Activated CD8-positive, alpha-beta memory T cell treated with anti-CD3 and anti-CD28 coated beads, Interleukin-2, amount 10 ng/mL, durations not matched to agents 7 days and 5 days (primary cell): Measurements from ENCODE around the gene HACD3. TPM values are rescaled to one million over a fixed set of nuclear protein-coding genes. Genes with fewer than 3 reads are reported as not detected.
"Not testable (repeated sequence)": the region's sequence is repeated elsewhere in the genome, so short reads cannot be mapped to it uniquely, and the experiment has no call there.

Source experiments
- ATAC-seq: fragments of 150-1000 bp; cut with Tn5 transposase; one replicate; pipeline ENCODE4 v1.10.0; 2021; ENCODE audit warnings: moderate library complexity
- CTCF ChIA-PET: fragments of 350-600 bp; sonication (Branson Sonifier 250); formaldehyde crosslinking; loops from one replicate; lab custom pipeline; 2021; ENCODE audit warnings: antibody characterized with exemption; lab: Charles Lee
- DNase-seq: peaks from one replicate; pipeline ENCODE4 v3.0.0-alpha.2; 2020
- H3K27ac Mint-ChIP-seq: one replicate; pipeline ENCODE4 v1.8.0; 2021; ENCODE audit warnings: mild to moderate bottlenecking, mixed read lengths
- H3K27me3 Mint-ChIP-seq: one replicate; pipeline ENCODE4 v1.8.0; 2021; ENCODE audit warnings: mixed read lengths
- H3K36me3 Mint-ChIP-seq: one replicate; pipeline ENCODE4 v1.8.0; 2021; ENCODE audit warnings: mild to moderate bottlenecking, mixed read lengths
- H3K4me1 Mint-ChIP-seq: one replicate; pipeline ENCODE4 v1.8.0; 2021; ENCODE audit warnings: mixed read lengths
- H3K4me3 Mint-ChIP-seq: one replicate; pipeline ENCODE4 v1.8.0; 2021; ENCODE audit warnings: mild to moderate bottlenecking, moderate library complexity, mixed read lengths
- H3K9me3 Mint-ChIP-seq: one replicate; pipeline ENCODE4 v1.8.0; 2022; ENCODE audit warnings: low read depth, mixed read lengths
- total RNA-seq, 2 experiments: library from RNA; stranded (reverse); gene quantifications; one replicate each; pipeline ENCODE4 v1.2.3, GENCODE V29; 2021

Gene HACD3
- total RNA-seq, 2 experiments from 2014 or later, result 40.7 to 43.5 TPM

- H3K4me3 Mint-ChIP-seq, result no peak overlapping the region
- DNase-seq (no peak), ATAC-seq (no peak)
- H3K4me1 Mint-ChIP-seq, result peaks cover 29% of the 10 kb centered on the region
- no peaks in the 10 kb centered on the region for H3K27me3 Mint-ChIP-seq
- peak overlapping the region; percentile 82 for H3K27ac Mint-ChIP-seq
- peaks cover 56% of the 10 kb centered on the region for H3K36me3 Mint-ChIP-seq
- CTCF ChIA-PET, result no interaction called here
- H3K9me3 Mint-ChIP-seq, result no peaks in the 10 kb centered on the region
These were observed 54.0 kb downstream of the HACD3 start for GRCh38 chr15:65584241-65584640.

- Mint-ChIP-seq H3K36me3 (peaks cover 50% of the 10 kb centered on the region), H3K9me3 (no peaks in the 10 kb centered on the region), H3K4me3 (no peak overlapping the region), H3K27ac (no peak overlapping the region), H3K27me3 (no peaks in the 10 kb centered on the region), H3K4me1 (peaks cover 22% of the 10 kb centered on the region)
- CTCF ChIA-PET, result interaction anchor here (1.1 to 1.4 kb wide), 2 partner anchors 9 to 11 kb away, joined by 3 to 4 read pairs; no protein-coding TSS in a partner anchor
- no peak for DNase-seq
- no peak for ATAC-seq
These were observed 56.8 kb downstream of the HACD3 start for GRCh38 chr15:65587094-65587493.

- Mint-ChIP-seq H3K27me3 (no peaks in the 10 kb centered on the region), H3K36me3 (peaks cover 23% of the 10 kb centered on the region), H3K27ac (no peak overlapping the region), H3K4me3 (no peak overlapping the region), H3K4me1 (peaks cover 3% of the 10 kb centered on the region), H3K9me3 (no peaks in the 10 kb centered on the region)
- DNase-seq (no peak), ATAC-seq (no peak)
- CTCF ChIA-PET, result interaction anchor here (0.8 to 3.2 kb wide), 6 partner anchors 9 to 261 kb away, joined by 3 to 14 read pairs (median 5); partner anchors contain the start of gene INTS14
These were observed 65.7 kb downstream of the HACD3 start for GRCh38 chr15:65595960-65596359.

GRCh38 chr15:65598468-65598867, 68.2 kb downstream of the HACD3 start:
- Mint-ChIP-seq H3K36me3 (peaks cover 18% of the 10 kb centered on the region), H3K4me3 (no peak overlapping the region), H3K9me3 (no peaks in the 10 kb centered on the region), H3K4me1 (peaks cover 3% of the 10 kb centered on the region), H3K27ac (peak overlapping the region; percentile 29), H3K27me3 (no peaks in the 10 kb centered on the region)
- no peak for DNase-seq
- ATAC-seq, result no peak
- CTCF ChIA-PET, result interaction anchor here (0.6 kb wide), 1 partner anchor 11 kb away, joined by 3 read pairs; no protein-coding TSS in a partner anchor

GRCh38 chr15:65599677-65600076, 69.4 kb downstream of the HACD3 start:
- peaks cover 22% of the 10 kb centered on the region for H3K36me3 Mint-ChIP-seq
- H3K27ac Mint-ChIP-seq, result no peak overlapping the region
- no peak overlapping the region for H3K4me3 Mint-ChIP-seq
- DNase-seq (no peak), ATAC-seq (no peak)
- CTCF ChIA-PET, result no interaction called here
- H3K27me3 Mint-ChIP-seq, result no peaks in the 10 kb centered on the region
- H3K9me3 Mint-ChIP-seq, result no peaks in the 10 kb centered on the region
- peaks cover 3% of the 10 kb centered on the region for H3K4me1 Mint-ChIP-seq

- DNase-seq, result no peak
- Mint-ChIP-seq H3K4me3 (no peak overlapping the region), H3K9me3 (no peaks in the 10 kb centered on the region), H3K27ac (no peak overlapping the region), H3K36me3 (peaks cover 17% of the 10 kb centered on the region), H3K27me3 (no peaks in the 10 kb centered on the region), H3K4me1 (peaks cover 14% of the 10 kb centered on the region)
- ATAC-seq, result no peak
- CTCF ChIA-PET, result no interaction called here
These were observed 72.9 kb downstream of the HACD3 start for GRCh38 chr15:65603134-65603533.

GRCh38 chr15:65603559-65603958, 73.3 kb downstream of the HACD3 start:
- CTCF ChIA-PET, result no interaction called here
- H3K4me1 Mint-ChIP-seq, result peaks cover 15% of the 10 kb centered on the region
- H3K4me3 Mint-ChIP-seq, result no peak overlapping the region
- no peak overlapping the region for H3K27ac Mint-ChIP-seq
- H3K27me3 Mint-ChIP-seq, result no peaks in the 10 kb centered on the region
- peaks cover 15% of the 10 kb centered on the region for H3K36me3 Mint-ChIP-seq
- ATAC-seq (no peak), DNase-seq (no peak)
- no peaks in the 10 kb centered on the region for H3K9me3 Mint-ChIP-seq

GRCh38 chr15:65610871-65611718, 80.8 kb downstream of the HACD3 start, which contains the start of gene INTS14:
Gene INTS14, minus strand, starts transcription at chr15:65611131. Its CDS starts 3,751 bp downstream, at chr15:65607380.
- peaks cover 52% of the 10 kb centered on the region for H3K4me1 Mint-ChIP-seq
- peak; percentile 99 for ATAC-seq
- H3K27ac Mint-ChIP-seq, result peak within 1 kb of the TSS; percentile 97
- H3K36me3 Mint-ChIP-seq, result peaks cover 3% of the 10 kb centered on the region
- no peaks in the 10 kb centered on the region for H3K27me3 Mint-ChIP-seq
- DNase-seq, result peak; percentile 96
- CTCF ChIA-PET, result interaction anchor here (0.6 to 2.9 kb wide), 25 partner anchors 9 to 331 kb away, joined by 3 to 16 read pairs (median 3); partner anchors contain the start of genes DPP8, RAB11A and RNU5B-1
- no peaks in the 10 kb centered on the region for H3K9me3 Mint-ChIP-seq
- H3K4me3 Mint-ChIP-seq, result peak within 1 kb of the TSS; percentile 99

- H3K27me3 Mint-ChIP-seq, result no peaks in the 10 kb centered on the region
- H3K4me1 Mint-ChIP-seq, result peaks cover 51% of the 10 kb centered on the region
- DNase-seq, result no peak
- no peaks in the 10 kb centered on the region for H3K9me3 Mint-ChIP-seq
- peak overlapping the region; percentile 99 for H3K4me3 Mint-ChIP-seq
- H3K36me3 Mint-ChIP-seq, result peaks cover 3% of the 10 kb centered on the region
- ATAC-seq, result no peak
- H3K27ac Mint-ChIP-seq, result peak overlapping the region; percentile 97
- CTCF ChIA-PET, result interaction anchor here (0.6 to 2.9 kb wide), 13 partner anchors 10 to 256 kb away, joined by 3 to 12 read pairs (median 4); partner anchors contain the start of gene DPP8
These were observed 81.8 kb downstream of the HACD3 start for GRCh38 chr15:65611888-65612615.

- CTCF ChIA-PET, result interaction anchor here (1.5 to 2.4 kb wide), 3 partner anchors 26 to 220 kb away, joined by 4 to 11 read pairs (median 4); partner anchors contain the start of gene DPP8
- no peak for ATAC-seq
- peaks cover 3% of the 10 kb centered on the region for H3K27me3 Mint-ChIP-seq
- peaks cover 47% of the 10 kb centered on the region for H3K4me1 Mint-ChIP-seq
- peak overlapping the region; percentile 99 for H3K4me3 Mint-ChIP-seq
- peak overlapping the region; percentile 97 for H3K27ac Mint-ChIP-seq
- H3K9me3 Mint-ChIP-seq, result no peaks in the 10 kb centered on the region
- DNase-seq, result no peak
- H3K36me3 Mint-ChIP-seq, result peaks cover 3% of the 10 kb centered on the region
These were observed 82.3 kb downstream of the HACD3 start for GRCh38 chr15:65612616-65612946.

GRCh38 chr15:65612949-65613744, 82.9 kb downstream of the HACD3 start:
- H3K27ac Mint-ChIP-seq, result no peak overlapping the region

GRCh38 chr15:65615887-65616286, 85.6 kb downstream of the HACD3 start:
- CTCF ChIA-PET, H3K9me3 Mint-ChIP-seq, H3K27ac Mint-ChIP-seq, ATAC-seq, H3K36me3 Mint-ChIP-seq, H3K4me3 Mint-ChIP-seq, H3K27me3 Mint-ChIP-seq, DNase-seq: not testable (repeated sequence)
- H3K4me1 Mint-ChIP-seq, result peaks cover 28% of the 10 kb centered on the region

More at GRCh38 chr15:65612949-65613744, 82.9 kb downstream of the HACD3 start:
- CTCF ChIA-PET, result interaction anchor here (1.5 kb wide), 1 partner anchor 220 kb away, joined by 4 read pairs; no protein-coding TSS in a partner anchor
- ATAC-seq, result no peak
- peaks cover 3% of the 10 kb centered on the region for H3K36me3 Mint-ChIP-seq
- DNase-seq, result no peak
- no peak overlapping the region for H3K4me3 Mint-ChIP-seq
- H3K27me3 Mint-ChIP-seq, result peaks cover 3% of the 10 kb centered on the region
- peaks cover 42% of the 10 kb centered on the region for H3K4me1 Mint-ChIP-seq
- H3K9me3 Mint-ChIP-seq, result no peaks in the 10 kb centered on the region
